ENCODE data around the gene MACROD1.

The MACROD1 gene

DNA sequence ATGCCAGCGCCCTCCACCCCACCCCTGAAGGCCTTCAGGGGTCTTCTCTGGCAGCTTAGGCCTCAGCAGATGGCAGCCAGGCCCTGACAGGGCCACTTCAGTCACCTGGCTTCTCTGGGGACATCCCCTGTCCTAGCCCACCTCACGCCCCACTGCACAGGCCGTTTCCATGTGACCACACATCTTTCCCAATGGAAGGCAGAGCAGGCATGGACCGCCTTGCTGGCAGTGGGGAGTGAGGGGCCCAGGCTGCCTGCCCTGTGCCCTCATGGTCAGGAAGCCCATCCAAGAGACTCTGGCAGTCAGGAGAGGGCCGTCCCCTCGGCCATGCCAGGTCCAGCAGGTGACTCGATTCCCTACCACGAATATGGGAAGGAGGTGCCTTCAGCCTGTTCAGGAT, 25.8 kb downstream of the MACROD1 start:
- H3K4me3 ChIP-seq (ENCODE audit: low read depth, low read length), result no peak overlapping the region
- TF ChIP-seq, protein P1, sequence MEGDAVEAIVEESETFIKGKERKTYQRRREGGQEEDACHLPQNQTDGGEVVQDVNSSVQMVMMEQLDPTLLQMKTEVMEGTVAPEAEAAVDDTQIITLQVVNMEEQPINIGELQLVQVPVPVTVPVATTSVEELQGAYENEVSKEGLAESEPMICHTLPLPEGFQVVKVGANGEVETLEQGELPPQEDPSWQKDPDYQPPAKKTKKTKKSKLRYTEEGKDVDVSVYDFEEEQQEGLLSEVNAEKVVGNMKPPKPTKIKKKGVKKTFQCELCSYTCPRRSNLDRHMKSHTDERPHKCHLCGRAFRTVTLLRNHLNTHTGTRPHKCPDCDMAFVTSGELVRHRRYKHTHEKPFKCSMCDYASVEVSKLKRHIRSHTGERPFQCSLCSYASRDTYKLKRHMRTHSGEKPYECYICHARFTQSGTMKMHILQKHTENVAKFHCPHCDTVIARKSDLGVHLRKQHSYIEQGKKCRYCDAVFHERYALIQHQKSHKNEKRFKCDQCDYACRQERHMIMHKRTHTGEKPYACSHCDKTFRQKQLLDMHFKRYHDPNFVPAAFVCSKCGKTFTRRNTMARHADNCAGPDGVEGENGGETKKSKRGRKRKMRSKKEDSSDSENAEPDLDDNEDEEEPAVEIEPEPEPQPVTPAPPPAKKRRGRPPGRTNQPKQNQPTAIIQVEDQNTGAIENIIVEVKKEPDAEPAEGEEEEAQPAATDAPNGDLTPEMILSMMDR (IDR thresholded peaks at IDR 0.05; ENCODE audit: low read depth, low read length), result no peak

DNA sequence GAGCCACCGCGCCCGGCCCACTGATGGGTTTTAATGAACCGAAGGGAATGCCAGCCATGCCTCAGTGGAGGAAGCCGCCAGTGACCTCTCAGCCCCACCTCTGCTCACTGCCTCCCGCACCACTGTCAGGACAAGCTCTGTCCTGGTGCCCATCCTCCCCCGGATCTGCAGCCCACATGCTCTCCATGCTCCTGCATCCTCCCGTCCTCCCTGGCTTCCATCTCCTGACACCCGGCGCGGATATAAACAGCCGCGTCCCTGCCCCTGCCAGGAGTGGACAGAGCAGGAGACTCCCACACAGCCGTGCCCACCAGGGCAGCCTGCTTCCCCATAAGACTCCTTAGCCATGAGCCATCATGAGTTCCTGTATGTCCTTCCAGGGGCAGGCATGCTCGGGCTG, 26.9 kb downstream of the MACROD1 start:
- TF ChIP-seq, protein P1 (IDR thresholded peaks at IDR 0.05; ENCODE audit: low read depth, low read length), result no peak
- no peak overlapping the region for H3K4me3 ChIP-seq (ENCODE audit: low read depth, low read length)

DNA sequence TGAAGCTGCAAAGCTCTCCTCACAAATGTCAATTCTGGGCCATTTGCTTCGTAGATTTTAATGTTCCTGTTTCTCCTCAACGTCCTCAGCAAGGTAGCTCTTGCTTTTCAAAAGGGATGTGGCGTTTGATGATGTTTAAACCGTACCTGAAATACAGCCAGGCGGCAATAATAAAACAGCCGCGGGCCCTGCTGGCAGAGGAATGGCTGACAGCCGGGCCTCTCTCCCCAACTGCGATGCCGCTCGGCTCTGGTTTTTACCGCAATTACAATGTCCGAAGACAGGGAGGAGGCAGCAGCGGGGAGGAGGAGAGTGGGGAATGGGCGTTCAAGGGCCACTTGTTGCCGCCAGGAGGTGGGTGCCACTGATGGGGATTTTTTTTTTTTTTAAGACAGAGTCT, 27.5 kb downstream of the MACROD1 start:
- no peak overlapping the region for H3K4me3 ChIP-seq (ENCODE audit: low read depth, low read length)
- TF ChIP-seq, protein P1 (IDR thresholded peaks at IDR 0.05; ENCODE audit: low read depth, low read length), result no peak

DNA sequence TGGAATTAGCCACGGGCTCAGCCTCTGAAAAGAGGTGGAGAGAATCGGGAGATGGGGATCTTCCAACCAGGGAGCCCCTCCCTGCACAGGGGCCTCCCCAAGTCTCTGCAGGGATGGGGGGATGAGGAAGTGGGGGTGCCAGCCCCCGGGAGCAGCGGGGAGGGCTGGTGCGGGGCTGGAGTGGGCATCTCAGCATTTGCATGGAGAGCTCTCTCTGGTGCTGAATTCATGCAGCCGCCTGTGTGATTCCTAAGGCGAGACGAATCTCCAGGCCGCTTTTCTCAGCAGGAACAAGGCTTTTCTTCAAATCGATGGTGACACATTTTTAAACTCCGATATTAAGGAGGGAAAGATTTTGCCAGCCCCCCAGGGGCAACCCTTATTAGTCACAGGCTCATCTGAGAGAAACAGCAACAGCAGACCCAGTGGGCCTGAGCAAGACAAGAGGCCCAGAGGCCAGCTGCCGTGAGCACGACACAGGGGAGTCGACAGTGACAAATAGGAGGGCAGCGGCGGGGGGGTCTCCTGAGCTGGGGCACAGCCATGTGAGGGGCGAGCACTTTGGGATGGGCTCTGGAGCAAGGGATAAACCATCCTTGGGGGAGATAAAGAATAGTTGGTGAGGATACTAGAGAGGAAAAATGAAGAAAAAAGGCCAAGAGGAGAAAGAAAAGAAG, 29.0 kb downstream of the MACROD1 start:
- no peak overlapping the region for H3K4me3 ChIP-seq (ENCODE audit: low read depth, low read length)
- TF ChIP-seq, protein P1 (IDR thresholded peaks at IDR 0.05; ENCODE audit: low read depth, low read length), result no peak

DNA sequence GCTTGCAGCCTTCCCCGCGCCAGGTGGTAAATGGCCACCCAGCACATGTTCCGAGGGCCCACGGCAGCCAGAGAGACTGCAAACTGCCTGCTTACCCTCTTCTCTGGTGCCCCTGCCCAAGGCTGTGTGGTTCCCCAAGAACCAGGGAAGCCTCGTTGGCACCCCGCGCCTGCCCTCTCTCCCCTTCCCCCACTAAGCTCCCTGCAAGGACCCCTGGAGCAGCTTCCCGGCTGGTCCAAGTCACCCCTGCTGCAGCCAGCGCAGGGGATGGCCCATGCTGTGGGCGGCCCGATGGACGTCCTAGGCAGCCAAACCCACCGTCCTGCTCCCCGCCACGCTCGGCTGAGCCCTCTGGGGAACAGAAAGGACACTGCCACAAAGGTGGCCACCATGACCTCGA, 30.2 kb downstream of the MACROD1 start:
- H3K4me3 ChIP-seq (ENCODE audit: low read depth, low read length), result no peak overlapping the region
- TF ChIP-seq, protein P1 (IDR thresholded peaks at IDR 0.05; ENCODE audit: low read depth, low read length), result no peak

DNA sequence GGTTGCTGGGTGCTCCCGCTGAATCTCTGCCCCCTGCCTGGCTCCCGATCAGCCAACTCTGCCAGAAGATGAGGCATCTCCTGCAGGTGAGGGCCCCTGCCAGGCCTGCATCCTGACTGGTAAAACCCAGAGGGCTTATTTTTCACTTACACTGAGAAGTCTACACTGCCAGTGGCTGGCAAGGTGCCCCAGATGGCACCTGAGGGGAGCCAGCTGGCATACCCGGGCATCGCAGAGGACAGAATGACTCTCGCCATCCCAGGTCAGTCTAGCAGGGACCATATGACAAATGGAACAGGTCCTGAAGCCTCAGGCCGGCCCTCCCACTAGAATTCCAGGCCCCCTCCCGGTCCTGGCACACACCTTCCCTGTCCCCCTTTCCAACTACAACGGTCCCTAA, 30.9 kb downstream of the MACROD1 start:
- H3K4me3 ChIP-seq (ENCODE audit: low read depth, low read length), result no peak overlapping the region
- TF ChIP-seq, protein P1 (IDR thresholded peaks at IDR 0.05; ENCODE audit: low read depth, low read length), result no peak

DNA sequence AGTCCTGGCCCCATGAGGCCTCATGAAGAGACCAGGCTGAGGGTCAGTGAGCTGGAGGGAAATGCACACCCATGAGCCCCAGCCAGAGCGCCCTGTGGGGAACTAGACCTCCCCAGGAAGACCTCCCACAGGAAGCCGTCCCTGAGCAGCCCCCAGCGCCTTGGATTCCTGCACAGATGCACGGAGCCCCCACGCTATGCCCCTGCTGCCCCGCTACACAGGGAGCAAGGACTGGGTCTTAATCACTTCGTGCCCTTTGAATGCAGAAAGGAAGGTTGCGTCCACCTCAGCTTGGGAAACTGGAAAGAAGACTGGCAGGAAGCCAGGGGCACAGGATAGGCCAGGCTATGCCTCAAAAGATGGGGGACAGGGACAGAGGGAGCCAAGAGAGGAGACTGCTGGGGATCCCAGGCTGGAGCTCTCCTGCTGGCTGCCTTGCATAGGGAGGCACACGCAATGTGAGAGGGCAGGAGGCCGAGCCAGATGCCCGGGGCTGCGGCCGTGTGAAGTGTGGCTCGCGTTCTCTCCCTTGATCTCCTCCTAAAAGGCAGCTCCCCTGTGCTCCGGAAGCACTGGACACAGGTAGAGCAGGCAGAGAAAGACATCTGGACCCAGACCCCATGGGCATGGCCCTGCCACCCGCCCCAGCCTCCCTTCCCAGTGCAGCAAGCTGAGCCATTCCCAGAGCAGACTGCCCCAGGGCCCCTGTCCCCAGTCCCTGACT, 32.8 kb downstream of the MACROD1 start:
- no peak overlapping the region for H3K4me3 ChIP-seq (ENCODE audit: low read depth, low read length)
- TF ChIP-seq, protein P1 (IDR thresholded peaks at IDR 0.05; ENCODE audit: low read depth, low read length), result no peak
